GM19324 (cell line): ENCODE measurements around the gene RASGRF1.

Source experiments
- ATAC-seq: cut with Tn5 transposase; IDR thresholded peaks from one replicate; pipeline ENCODE4 v1.9.1; 2021; ENCODE audit warnings: mild to moderate bottlenecking, moderate library complexity; ENCODE audit not compliant: unreplicated experiment, low FRiP score

The RASGRF1 gene

DNA sequence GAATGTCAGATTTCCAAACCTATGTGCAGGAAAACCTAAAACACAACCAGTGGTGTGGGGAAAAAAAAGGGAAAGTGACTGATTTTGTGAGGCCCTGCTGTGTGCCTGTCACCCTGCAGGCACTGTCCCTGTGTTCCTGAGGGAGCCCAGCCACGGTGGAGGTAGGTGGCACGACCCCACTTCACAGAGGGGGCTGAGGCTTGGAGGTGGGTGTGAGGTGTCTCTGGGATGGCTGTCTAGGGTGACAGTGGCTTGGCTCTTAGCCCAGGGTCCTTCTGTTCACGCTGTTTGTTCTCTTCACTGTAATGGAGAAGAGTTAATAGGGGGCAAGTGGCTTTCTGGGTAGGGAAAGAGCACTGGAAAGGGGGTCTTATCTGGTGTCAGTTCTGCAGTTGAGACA is 22.6 kb downstream of the RASGRF1 start:
- ATAC-seq = no peak

DNA sequence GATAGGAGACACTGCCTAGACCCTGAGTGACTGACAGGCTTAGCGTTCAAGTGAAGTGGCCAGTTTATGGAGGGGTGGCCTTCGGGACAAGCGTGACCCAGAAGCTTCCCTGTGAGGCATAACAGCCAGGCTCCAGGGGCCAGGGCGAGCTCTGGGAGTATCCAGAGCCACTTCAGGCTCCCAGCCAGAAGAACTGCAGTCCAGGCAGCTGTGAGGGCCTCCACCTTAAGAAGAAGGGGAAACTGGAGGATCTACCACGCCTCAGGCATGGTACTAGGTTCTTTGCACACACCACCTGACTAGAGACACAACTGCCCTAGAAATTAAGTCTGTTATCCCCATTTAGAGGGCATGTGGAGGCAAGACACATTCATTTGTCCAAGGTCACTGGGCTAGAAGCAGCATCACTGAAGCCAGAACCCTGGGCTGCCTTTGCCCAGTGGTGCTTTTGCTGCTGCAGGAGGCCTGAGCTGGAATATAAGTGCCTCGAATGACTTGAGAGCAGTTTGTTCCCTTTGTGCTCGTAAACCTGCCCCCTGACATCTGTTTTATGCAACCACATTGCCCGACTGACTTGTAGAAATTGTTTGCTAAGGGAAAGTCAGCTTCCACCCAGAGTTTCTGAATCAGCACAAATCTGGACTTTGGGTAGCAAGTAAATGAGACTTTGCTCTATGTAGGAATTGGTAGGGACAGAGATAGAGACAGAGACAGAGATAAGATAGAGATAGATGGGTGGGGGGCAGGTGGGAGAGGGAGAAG is 23.3 kb downstream of the RASGRF1 start:
- no peak for ATAC-seq

DNA sequence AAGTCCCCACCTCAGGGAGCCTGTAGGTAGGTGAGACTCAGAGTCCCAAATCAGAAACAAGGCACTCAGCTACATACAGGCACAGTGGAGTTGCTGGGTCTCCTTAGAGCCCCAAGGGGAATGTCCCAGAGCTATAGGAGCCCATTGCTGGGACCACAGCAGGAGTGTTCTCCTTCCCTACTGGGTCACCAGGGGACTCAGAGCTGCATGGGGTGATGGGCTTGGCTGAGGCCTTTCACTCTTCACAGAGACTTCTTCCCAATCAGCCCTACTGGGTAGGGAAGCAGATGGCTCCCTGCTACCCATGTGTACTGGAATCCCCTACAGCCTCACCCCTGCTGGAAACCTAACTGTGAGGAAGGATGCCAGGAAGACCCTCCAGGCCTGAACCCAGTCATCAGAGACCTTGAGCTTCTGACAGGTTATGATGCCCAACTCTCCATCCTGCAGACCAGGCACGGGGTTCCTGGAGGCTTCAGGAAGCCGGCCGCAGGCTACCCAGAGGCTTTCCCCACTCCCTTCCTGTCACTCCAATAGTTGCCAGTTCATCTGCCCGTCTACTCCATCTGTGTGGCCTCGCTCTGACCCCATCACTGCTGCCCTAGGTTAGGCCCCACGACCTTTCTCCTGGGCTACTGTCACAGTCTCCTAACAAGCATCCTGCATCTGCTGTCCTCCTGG is 24.0 kb downstream of the RASGRF1 start:
- ATAC-seq = no peak

DNA sequence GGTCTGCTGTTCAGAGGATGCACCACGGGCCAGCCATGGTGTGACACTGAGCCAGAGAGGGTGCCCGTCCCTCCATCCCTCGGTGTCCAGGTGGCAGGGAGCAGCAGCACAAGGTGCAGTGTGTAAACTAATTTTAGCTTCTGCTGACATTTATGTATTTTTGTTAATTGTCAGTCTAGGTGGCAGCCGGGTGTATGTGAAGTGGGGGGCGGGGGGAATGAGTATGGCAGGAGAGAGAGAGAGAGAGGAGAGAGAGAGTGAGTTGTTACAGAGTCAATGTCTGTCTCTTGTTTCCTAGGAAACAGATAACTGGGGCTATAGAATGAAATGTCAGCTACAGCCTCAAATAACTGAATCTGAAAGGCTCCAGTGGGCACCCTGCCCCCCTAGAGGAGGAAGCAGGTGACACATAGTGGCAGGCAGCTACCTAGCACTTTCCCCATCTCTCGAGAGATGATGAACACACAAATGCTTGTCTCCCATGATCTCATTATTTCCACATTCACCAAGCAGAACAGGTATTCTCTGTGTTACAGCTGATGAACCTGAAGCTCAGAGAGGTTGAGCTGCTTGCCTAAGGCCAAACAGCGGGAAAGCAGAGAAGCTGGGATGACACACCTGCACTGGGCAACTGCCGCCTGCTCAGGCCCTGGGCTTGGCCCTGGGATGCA is 24.7 kb downstream of the RASGRF1 start:
- no peak for ATAC-seq

DNA sequence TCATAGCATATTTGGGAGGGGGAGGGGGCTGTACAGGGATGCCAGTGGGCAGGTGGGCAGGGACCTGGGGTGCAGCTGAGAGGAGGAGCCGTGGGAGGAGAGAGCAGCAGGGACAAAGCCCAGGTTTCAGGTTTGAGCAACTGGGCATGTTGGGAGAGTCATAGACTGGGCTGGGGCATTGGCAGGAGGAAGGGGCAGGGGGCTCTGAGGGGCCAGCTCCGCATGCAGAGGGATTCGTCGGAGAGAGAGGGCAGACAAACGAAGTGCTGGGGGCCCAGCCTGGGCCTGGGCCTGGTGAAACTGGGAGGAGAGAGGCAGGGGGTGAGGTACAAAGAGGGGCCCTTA is 25.2 kb downstream of the RASGRF1 start:
- no peak for ATAC-seq

DNA sequence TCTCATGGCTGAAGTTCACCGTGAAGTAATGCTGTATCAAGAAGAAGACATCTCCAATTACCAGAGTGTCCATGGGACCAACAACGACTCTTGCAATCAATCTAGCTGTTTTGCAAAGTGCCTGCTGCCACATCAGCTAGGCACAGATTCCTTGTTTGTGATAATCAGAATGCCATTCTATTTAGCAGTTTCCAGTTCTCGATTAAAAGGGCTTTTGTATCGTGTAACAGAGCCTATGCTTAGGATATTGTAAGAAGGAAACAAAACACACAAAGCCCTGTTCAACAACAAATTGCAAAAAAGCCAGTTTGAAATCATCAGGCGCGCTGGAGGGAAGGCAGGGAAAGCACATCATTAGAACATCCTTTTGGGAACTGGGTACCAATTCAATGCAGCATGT is 26.1 kb downstream of the RASGRF1 start:
- no peak for ATAC-seq

DNA sequence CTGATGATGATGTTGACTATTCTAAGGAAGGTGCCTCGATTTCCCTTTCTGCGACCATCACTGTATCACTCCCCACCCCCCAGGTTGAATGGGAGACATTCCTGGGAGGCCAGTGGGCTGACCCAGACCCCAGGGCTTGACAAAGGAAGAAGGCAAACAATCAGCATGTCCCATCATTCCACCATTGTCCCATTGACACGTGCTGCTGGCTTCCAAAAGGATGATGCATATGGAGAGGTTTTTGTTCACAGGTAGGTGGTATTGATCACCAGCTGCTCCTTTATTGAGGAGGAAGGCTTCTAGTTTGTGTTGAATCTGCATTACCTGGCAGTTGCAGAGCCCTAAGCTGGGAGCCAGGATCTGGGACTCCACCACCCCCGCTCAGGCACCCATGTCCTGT is 30.4 kb downstream of the RASGRF1 start:
- no peak for ATAC-seq

DNA sequence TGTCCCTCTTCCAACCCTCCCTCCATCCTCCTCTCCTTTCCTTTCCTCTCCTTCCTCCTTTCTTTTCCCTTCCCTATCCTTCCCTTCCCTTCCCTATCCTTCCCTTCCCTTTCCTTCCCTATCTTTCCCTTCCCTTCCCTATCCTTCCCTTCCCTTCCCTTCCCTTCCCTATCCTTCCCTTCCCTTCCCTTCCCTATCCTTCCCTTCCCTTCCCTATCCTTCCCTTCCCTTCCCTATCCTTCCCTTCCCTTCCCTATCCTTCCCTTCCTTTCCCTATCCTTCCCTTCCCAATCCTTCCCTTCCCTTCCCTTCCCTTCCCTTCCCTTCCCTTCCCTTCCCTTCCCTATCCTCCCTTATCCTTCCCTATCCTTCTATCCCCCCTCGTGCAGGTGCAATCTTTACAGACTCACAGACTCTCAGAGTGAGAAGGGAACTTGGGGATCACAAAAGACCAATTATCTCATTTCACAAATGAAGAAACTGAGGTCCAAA is 31.5 kb downstream of the RASGRF1 start:
- no peak for ATAC-seq

DNA sequence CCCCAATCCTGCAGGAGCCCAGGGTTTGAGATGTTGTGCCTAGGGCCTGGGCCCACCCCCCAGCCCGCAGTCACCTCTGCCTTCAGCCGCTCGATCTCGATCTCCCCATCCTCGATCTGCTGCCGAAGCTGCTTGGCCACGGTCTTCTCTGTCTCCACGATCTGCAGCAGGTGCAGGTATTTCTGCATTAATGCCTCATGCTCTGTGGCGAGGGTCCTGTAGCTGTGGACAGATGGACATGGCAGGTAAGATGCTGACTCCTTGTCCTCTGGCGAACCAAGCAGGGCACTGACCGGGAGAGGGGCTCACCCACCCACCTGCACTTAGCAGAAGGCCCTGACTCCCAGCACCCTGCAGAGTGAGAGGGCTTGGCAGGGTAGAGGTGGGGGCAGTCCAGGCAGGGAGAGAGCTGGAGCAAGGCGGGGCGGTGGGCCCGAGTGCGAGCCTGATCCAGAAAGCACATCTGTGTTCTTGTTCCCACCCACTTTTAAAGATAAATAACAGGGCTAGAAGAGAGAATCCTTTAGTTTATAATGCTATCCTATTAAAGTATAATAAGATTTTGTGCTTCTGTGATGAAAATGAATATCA is 32.2 kb downstream of the RASGRF1 start:
- no peak for ATAC-seq

DNA sequence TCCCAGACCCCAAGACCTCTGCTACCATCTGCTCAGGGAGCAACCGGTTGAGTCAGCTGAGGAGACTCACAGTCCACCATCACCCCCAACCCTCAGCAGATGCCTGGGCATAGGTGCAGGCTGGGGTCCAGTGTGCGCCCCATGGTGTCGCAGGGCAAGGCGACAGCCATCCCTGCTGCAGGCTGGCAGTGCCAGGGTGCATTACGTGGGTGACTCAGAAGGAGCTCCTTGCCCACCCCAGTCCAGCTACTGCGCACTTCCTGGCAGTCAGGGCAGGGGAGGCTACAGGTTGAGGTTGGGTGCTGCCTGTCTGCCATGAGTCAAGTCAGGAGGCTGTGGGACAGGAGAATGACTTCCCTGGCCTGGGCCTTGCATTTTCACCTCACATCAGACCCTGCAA is 33.5 kb downstream of the RASGRF1 start:
- no peak for ATAC-seq

DNA sequence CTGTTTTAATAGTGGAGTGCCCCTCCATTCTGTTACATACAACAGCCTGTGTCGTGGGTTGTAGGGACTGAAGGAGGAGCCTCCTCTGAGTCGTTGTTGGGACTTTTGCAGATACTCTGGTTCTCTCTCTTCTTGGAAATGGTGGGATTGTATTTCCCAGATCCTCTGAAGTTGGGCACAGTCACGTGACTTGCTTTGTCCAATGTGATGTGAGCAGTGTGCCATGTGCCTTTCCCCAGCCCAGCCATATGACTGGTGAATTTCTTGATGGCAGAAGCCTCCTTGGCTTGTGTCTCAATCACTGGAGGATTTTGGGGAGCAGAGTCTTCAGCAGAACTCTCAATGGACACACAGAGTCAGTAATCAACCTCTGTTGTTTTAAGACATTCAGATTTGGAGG is 36.2 kb downstream of the RASGRF1 start:
- no peak for ATAC-seq

DNA sequence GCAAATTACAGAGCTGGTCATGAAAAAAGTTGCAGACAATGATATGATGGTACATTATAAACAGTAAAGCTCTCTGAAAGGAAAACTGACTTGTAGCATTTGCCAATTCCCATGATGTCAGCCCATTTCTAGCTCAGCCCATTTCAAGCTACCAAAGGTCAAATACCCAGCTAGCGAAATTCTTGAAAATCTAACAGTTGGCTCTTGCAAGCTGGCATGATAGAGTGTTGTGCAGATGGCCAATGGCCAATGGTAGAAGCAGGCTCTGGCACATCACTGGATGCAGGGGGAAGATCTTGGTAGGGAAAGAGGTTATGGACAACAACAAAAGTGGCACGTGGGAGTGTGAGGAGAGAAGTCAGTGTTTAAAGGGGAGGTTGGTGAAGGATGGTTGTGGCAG is 36.7 kb downstream of the RASGRF1 start:
- no peak for ATAC-seq

DNA sequence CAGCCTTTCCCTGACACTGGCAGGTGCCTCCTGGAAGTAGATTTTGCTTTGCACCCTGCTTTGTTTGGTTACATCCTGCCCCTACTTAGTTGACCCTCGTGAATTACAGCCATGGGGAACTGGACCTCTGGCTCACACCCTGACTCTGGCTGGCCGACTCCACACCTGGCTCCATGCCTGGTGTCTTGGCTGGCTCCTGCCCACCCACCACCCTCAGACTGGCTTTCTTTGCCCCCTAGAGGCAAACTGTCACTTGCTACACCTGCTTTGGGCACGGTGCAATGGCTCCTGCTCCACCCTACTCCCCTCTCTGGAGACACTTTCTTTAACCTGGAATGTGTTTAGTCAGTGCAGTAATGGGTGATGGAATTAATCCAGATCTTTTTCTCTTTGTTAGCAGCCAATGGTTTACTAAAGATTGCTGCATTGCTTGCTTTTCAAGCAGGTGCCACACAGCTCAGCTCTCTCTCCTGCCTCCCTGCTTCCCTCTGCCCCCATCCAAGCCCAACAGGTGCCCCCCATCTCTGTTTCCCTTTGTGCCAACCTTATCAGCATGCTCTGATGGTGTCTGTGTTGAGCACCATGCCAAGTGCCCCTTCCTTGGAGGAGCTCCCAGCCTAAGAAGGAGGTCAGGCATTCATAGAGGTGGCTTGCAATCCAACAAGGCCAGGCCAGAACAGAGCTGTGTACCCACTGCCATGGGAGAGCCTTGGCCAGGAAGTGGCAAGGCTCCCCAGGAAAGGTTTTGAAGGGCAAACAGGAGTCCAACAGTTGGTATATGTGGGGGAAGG is 38.4 kb downstream of the RASGRF1 start:
- no peak for ATAC-seq

DNA sequence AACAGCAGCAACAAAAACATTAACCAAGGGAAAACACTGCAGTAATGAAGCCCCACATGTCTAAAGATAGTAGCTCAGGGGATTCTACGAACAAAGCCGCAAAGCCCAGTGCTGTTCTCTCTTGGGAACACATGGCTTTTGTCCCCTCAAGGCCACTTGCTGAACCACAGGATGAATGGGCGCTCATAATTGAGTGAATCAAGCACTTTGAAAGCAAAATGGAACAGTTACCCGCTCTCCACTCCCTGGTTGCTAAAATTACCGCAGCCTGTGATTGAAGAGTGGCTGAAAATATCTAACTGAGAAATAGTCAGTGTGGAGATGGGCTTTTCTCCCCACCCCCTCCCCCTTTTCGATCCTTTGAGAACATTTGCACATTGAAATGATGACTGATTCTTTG is 39.6 kb downstream of the RASGRF1 start:
- ATAC-seq = no peak

DNA sequence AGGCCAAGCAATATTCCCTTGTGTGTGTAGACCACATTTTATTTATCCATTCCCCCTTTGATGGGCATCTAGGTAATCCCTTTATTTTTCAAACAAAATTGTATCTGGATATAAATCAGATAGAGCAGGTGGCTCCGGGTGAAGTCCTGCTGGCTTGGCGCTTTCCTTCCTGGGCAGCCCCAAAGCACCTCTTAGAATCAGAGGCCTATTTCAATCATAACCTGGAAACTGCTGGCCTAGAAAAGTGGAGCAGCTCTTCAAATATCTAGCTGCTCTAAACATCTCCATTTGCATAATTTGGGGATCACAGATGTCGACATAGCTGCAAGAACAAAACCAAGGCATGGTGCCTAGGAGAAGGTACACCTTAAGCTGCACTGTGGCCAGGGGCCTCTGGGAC is 40.2 kb downstream of the RASGRF1 start:
- no peak for ATAC-seq

DNA sequence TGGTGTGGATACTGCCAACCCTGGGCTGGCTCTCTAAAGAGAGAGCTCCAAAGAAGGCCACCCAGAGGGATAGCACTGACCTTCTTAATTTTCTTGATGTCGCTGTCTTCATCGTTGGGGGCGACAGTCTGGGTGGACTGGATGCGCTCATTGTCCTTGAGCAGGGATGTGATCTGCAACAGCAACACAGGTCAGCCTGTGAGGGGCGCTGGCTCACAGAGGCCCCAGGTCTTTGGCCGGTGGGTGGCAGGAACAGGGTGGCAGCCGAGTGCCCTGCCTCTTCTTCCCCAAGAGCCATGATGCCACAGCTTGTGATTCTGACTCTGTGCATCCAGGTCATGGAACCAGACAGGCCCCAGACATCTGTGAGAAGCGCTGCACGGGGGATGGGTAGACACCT is 41.2 kb downstream of the RASGRF1 start:
- ATAC-seq = no peak

DNA sequence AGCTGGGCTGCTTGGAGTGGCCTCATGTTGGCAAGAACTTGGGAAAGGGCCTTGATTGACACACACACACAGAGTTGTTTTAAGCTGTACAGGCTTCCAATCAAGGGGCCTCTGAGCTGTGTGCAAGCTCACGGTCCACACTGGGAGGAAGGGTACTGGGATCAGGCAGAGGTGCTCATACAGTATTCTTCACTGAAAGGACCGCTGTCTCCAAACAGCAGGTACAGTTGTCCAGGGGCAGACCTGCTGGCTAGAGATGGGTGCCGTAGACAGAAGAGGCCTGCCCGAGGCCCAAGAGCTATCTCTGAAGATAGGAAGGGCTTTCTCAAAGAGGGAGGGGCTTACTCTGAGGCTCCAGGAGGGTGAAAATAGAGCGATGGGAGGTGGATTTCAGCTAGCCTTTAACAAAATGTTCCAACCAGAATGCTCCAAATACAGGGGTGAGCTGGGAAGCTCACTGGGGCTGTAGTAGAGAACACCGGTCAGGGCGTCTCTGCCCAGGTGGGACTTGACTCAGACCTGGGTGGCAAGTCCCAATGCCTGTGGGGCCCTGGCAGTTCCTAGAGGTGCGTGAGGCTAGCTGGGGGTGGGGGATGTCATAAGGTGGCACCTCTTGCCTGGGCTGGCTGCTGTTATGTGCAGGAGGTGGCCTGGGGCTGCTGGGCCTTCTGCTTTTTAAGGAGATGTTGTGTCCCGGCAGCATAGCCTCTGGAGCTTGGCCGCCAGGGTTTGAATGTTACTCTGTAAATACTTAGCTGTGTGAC is 42.7 kb downstream of the RASGRF1 start:
- ATAC-seq = no peak

DNA sequence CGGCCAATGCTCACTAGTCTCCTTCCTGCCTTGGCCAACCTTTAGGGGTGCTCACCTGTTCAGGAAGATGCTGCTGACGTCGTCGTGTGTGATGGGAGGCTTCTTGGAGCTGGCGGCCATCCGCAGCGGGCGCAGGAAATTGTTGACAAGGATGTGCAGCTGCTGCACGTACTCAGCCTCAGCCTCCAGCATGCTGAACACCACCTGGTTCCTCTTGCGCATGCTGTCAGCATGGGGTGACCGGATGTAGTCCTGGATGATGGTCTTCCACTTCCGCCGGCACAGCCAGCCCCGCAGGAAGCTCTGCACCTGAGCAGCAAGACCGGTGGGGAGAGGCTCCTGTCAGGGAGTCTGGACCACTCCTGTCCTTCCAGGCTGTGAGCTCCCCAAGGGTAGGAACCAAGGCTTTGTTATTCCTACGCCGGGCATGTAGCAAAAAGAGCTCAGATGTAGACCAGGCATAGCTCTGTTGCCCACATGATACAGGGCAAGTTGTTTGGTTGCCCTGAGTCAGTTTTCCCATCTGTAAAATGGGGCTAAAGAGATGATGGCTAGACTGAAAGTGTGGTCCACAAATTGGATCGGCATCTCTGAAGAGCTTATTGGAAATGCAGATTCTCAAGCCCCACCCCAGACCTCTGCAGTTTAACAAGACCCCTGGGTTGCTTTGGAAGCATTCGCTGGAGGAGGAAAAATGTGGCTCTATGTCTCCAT is 43.7 kb downstream of the RASGRF1 start:
- ATAC-seq = no peak

DNA sequence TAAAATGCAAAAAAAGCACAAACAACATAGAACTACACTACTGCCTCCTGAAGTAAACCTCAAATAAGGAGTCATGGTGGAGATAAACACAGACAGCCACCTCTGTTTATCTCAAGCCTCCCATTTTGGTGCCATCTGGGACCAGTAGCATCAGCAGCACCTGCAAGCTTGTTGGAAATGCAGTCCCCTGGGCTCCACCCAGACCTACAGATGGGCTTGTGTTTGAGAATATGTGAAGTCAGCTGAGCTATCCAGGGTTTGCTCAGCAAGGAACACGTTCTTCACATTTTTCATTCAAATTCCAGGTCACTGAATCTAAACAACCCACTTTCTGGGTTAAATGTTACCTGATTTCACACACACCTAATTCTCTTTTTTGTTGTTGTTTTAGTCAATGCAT is 45.5 kb downstream of the RASGRF1 start:
- no peak for ATAC-seq
